ENCODE data around the gene PI4KA. TPM values are rescaled to one million over a fixed set of nuclear protein-coding genes. Genes with fewer than 3 reads are reported as not detected.

PI4KA gene
- total RNA-seq, 4 donors from 2014 or later, result 44.7 to 136 (median 67.7) TPM

- no peak overlapping the region for H3K4me3 ChIP-seq
- H3K4me1 ChIP-seq, result no peaks in the 10 kb centered on the region
- H3K27me3 ChIP-seq, result no peaks in the 10 kb centered on the region
- H3K36me3 ChIP-seq, result peaks cover 67% of the 10 kb centered on the region
- WGBS, result 92% methylated on average over 5 of the region's 5 CpGs
- H3K9me3 ChIP-seq, result no peaks in the 10 kb centered on the region
- DNase-seq (ENCODE audit: low spot score in 2 of 2), result no peak
- no peak for TF ChIP-seq EP300 (IDR thresholded peaks at IDR 0.05)
- TF ChIP-seq CTCF (IDR thresholded peaks at IDR 0.05), result no peak
- TF ChIP-seq POLR2AphosphoS5 (IDR thresholded peaks at IDR 0.05), result no peak
- no peak for TF ChIP-seq POLR2A (IDR thresholded peaks at IDR 0.05)
- no peak overlapping the region for H3K27ac ChIP-seq
Observed at GRCh38 chr22:20788627-20789344, 69.8 kb downstream of the PI4KA start.

GRCh38 chr22:20787746-20788626 lies 70.6 kb downstream of the PI4KA start:
- Histone ChIP-seq H3K4me1 (no peaks in the 10 kb centered on the region), H3K9me3 (no peaks in the 10 kb centered on the region), H3K27ac (no peak overlapping the region), H3K36me3 (peaks cover 66% of the 10 kb centered on the region), H3K27me3 (no peaks in the 10 kb centered on the region), H3K4me3 (no peak overlapping the region)
- 92% methylated on average over 4 of the region's 4 CpGs for WGBS
- no peak for DNase-seq (ENCODE audit: low spot score in 2 of 2)
- TF ChIP-seq CTCF (IDR thresholded peaks at IDR 0.05), result no peak
- no peak for TF ChIP-seq POLR2AphosphoS5 (IDR thresholded peaks at IDR 0.05)
- TF ChIP-seq EP300 (IDR thresholded peaks at IDR 0.05), result no peak
- TF ChIP-seq POLR2A (IDR thresholded peaks at IDR 0.05), result no peak

GRCh38 chr22:20787223-20787622 lies 71.4 kb downstream of the PI4KA start:
- Histone ChIP-seq H3K4me3 (no peak overlapping the region), H3K27ac (no peak overlapping the region), H3K9me3 (no peaks in the 10 kb centered on the region), H3K27me3 (no peaks in the 10 kb centered on the region), H3K4me1 (no peaks in the 10 kb centered on the region), H3K36me3 (peaks cover 63% of the 10 kb centered on the region)
- TF ChIP-seq CTCF (IDR thresholded peaks at IDR 0.05) (no peak), POLR2AphosphoS5 (IDR thresholded peaks at IDR 0.05) (no peak), POLR2A (IDR thresholded peaks at IDR 0.05) (no peak), EP300 (IDR thresholded peaks at IDR 0.05) (no peak)
- WGBS, result 93% methylated on average over 4 of the region's 4 CpGs
- DNase-seq (ENCODE audit: low spot score in 2 of 2), result no peak

- peaks cover 56% of the 10 kb centered on the region for H3K36me3 ChIP-seq
- H3K9me3 ChIP-seq, result no peaks in the 10 kb centered on the region
- H3K4me3 ChIP-seq, result no peak overlapping the region
- no peaks in the 10 kb centered on the region for H3K4me1 ChIP-seq
- no peak for DNase-seq (ENCODE audit: low spot score in 2 of 2)
- no peak overlapping the region for H3K27ac ChIP-seq
- TF ChIP-seq CTCF (IDR thresholded peaks at IDR 0.05), result no peak
- TF ChIP-seq EP300 (IDR thresholded peaks at IDR 0.05), result no peak
- no peaks in the 10 kb centered on the region for H3K27me3 ChIP-seq
- WGBS, result 98% methylated on average over 7 of the region's 10 CpGs
Observed at GRCh38 chr22:20786536-20786979, 72.1 kb downstream of the PI4KA start.

- Histone ChIP-seq H3K4me3 (no peak overlapping the region), H3K36me3 (peaks cover 51% of the 10 kb centered on the region), H3K9me3 (no peaks in the 10 kb centered on the region), H3K4me1 (no peaks in the 10 kb centered on the region), H3K27me3 (no peaks in the 10 kb centered on the region), H3K27ac (no peak overlapping the region)
- 96% methylated on average over 5 of the region's 8 CpGs for WGBS
- TF ChIP-seq CTCF (IDR thresholded peaks at IDR 0.05), result no peak
- no peak for TF ChIP-seq EP300 (IDR thresholded peaks at IDR 0.05)
- TF ChIP-seq POLR2A (IDR thresholded peaks at IDR 0.05), result no peak
- TF ChIP-seq POLR2AphosphoS5 (IDR thresholded peaks at IDR 0.05), result no peak
- no peak for DNase-seq (ENCODE audit: low spot score in 2 of 2)
Observed at GRCh38 chr22:20786048-20786447, 72.6 kb downstream of the PI4KA start.
